ENCODE results near the gene GINS3. TPM values are rescaled to one million over a fixed set of nuclear protein-coding genes. Genes with fewer than 3 reads are reported as not detected.

The GINS3 gene
- total RNA-seq, 2 donors from 2014 or later: 5.1 to 8.9 TPM

- Histone ChIP-seq H3K9me3 (no peaks in the 10 kb centered on the region), H3K4me3 (no peak overlapping the region), H3K36me3 (no peaks in the 10 kb centered on the region), H3K4me1 (replicated peaks) (no peaks in the 10 kb centered on the region), H3K27ac (no peak overlapping the region), H3K27me3 (replicated peaks; ENCODE audit: insufficient read depth) (no peaks in the 10 kb centered on the region)
- intact Hi-C loops (cut with DNase I): no loop called here
- TF ChIP-seq POLR2A (IDR thresholded peaks at IDR 0.05) (no peak), POLR2AphosphoS5 (IDR thresholded peaks at IDR 0.05) (no peak), CTCF (IDR thresholded peaks at IDR 0.05) (no peak)
- DNase-seq (ENCODE audit: low spot score): no peak
- WGBS: 70% methylated on average over 4 of the region's 4 CpGs
Observed at GRCh38 chr16:58377932-58378331, 14.3 kb upstream of the GINS3 start.

GRCh38 chr16:58378401-58378800, 13.9 kb upstream of the GINS3 start:
- DNase-seq (ENCODE audit: low spot score): no peak
- intact Hi-C loops (cut with DNase I): no loop called here

GRCh38 chr16:58379736-58380135, 12.5 kb upstream of the GINS3 start:
- intact Hi-C loops (cut with DNase I): no loop called here
- Histone ChIP-seq H3K36me3 (no peaks in the 10 kb centered on the region), H3K4me1 (replicated peaks) (no peaks in the 10 kb centered on the region), H3K27me3 (replicated peaks; ENCODE audit: insufficient read depth) (no peaks in the 10 kb centered on the region), H3K4me3 (no peak overlapping the region), H3K9me3 (no peaks in the 10 kb centered on the region), H3K27ac (no peak overlapping the region)
- WGBS: 93% methylated on average over 4 of the region's 4 CpGs
- no peak for DNase-seq (ENCODE audit: low spot score)
- TF ChIP-seq POLR2A (IDR thresholded peaks at IDR 0.05): no peak
- TF ChIP-seq POLR2AphosphoS5 (IDR thresholded peaks at IDR 0.05): no peak
- TF ChIP-seq CTCF (IDR thresholded peaks at IDR 0.05): no peak

More at GRCh38 chr16:58378401-58378800, 13.9 kb upstream of the GINS3 start:
- Histone ChIP-seq H3K27ac (no peak overlapping the region), H3K36me3 (no peaks in the 10 kb centered on the region), H3K4me3 (no peak overlapping the region), H3K27me3 (replicated peaks; ENCODE audit: insufficient read depth) (no peaks in the 10 kb centered on the region), H3K9me3 (no peaks in the 10 kb centered on the region), H3K4me1 (replicated peaks) (no peaks in the 10 kb centered on the region)
- TF ChIP-seq POLR2A (IDR thresholded peaks at IDR 0.05) (no peak), POLR2AphosphoS5 (IDR thresholded peaks at IDR 0.05) (no peak), CTCF (IDR thresholded peaks at IDR 0.05) (no peak)

- intact Hi-C loops (cut with DNase I): no loop called here
- DNase-seq (ENCODE audit: low spot score): no peak
Observed at GRCh38 chr16:58381661-58382060, 10.6 kb upstream of the GINS3 start.

More at GRCh38 chr16:58381661-58382060, 10.6 kb upstream of the GINS3 start:
- H3K9me3 ChIP-seq: no peaks in the 10 kb centered on the region
- H3K36me3 ChIP-seq: no peaks in the 10 kb centered on the region
- TF ChIP-seq POLR2AphosphoS5 (IDR thresholded peaks at IDR 0.05) (no peak), POLR2A (IDR thresholded peaks at IDR 0.05) (no peak), CTCF (IDR thresholded peaks at IDR 0.05) (no peak)
- no peak overlapping the region for H3K27ac ChIP-seq
- no peak overlapping the region for H3K4me3 ChIP-seq
- H3K4me1 ChIP-seq (replicated peaks): no peaks in the 10 kb centered on the region
- WGBS: 54% methylated on average over 1 of the region's 1 CpG
- no peaks in the 10 kb centered on the region for H3K27me3 ChIP-seq (replicated peaks; ENCODE audit: insufficient read depth)
